Activated CD4-positive, alpha-beta T cell treated with anti-CD3 and anti-CD28 coated beads, Interleukin-10, Interleukin-2, amounts not matched to agents 100 ng/mL and 50 ng/mL, durations not matched to agents 16 hours and 8 hours (primary cell): ENCODE results near the gene KCNN3.
A peak's percentile ranks its signal among the peaks of the same experiment; 100 is the strongest.

Experiments used
- DNase-seq: peaks from one replicate; pipeline ENCODE4 v3.0.0-alpha.2; 2020

Gene KCNN3

DNA sequence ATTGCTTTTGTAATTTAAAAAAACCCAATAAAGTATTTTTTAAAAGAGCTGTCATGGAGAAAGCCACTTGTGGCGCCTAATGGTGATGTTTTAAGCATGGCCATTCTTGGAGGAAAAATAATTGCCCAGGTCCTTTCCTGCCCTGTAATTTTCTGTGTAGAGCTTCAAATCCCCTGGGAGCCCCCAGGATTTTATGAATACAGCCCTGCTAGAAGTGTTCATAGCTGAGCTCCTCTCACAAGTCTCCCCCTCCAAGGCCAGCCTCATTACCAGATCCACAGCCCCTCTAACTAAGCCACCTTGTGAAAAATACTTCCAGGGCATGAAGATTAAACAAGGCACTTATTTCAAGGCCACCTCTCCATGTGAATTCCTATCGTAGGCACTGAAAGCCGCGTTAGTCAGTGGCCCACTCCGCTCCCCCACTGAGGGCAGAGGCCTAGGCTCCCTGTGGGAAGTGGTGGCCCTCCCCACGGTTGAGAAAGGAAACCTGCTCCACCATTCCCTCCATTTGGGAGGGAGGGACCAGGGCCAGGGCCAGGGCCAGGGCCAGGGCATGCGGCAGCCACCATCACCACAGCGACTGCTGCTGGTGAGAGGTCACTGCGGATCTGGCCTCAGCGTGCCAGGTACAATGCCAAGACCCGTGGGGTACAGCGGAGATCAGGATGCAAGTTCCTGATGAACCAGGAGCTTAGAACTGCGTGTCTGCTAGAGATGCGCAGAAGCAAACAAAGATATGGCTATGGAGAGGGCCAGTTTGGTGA lies 83.1 kb downstream of the KCNN3 start:
- DNase-seq: no peak

DNA sequence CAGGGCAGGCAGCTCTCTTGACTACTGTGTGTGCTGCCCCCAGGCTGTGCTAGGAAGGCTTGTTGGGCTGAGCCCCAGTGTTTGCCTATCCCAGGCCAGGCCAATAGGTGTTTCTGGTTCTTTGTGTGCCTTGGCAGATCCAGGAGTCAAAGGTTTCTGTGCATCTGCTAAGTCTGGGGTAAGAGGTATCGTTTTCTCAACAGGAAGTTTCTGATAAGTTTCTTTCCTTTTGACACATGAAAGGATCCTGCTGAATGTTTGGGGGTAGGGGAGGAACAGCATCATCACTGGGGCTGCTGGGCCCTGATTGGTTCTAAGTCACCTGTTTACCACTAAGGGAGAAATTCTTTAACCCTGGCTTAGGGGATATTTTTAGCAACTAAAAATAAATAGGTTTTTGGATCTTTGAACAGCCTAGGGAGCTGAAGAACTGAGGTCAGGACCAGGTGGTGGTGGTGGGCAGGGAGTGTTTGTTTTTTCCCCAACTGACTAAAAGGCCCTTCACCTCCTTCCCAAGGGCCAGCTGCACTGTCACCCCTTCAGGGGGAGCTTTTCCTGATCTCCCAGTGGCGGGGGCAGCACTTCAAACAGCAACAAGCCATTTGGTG lies 85.1 kb downstream of the KCNN3 start:
- peak; percentile 86 for DNase-seq

DNA sequence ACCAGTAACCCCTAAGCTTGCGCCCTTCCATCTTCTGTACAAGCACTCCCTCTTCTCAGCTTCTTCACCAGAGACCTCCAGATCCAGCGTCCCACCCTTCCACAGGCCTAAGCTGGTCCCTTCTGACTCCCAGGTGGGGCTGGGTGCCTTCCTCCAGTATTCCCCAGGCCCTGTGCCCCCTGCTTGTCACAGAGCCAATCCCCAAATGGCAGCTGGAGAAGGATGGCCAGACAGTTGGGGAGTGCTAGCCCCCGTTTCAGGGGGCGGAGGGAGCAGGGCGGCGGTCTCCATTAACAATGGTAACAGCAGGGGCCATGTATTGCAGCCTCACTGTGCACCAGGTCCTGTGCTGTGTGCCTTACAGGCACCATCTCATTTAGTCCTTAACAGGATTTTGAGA lies 85.7 kb downstream of the KCNN3 start:
- no peak for DNase-seq

DNA sequence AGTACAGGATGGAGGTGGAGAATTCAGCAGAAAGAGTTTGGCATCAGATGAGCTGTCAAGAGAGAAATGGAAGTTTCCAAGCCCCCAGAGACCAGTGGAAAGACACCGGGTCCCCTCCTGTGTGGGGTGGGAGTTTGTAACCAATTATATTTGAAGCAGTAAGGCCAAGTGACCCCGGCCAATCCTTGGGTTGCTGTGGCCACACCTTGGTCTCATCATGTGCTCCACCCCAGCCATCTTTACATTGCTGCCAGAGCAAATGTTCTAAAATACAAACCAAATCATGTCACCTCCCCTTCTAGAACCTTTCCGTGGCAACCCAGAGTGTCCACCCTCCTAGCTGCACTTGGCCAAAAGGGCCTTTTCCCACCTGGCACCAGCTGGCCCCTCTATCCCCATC lies 86.1 kb downstream of the KCNN3 start:
- no peak for DNase-seq

DNA sequence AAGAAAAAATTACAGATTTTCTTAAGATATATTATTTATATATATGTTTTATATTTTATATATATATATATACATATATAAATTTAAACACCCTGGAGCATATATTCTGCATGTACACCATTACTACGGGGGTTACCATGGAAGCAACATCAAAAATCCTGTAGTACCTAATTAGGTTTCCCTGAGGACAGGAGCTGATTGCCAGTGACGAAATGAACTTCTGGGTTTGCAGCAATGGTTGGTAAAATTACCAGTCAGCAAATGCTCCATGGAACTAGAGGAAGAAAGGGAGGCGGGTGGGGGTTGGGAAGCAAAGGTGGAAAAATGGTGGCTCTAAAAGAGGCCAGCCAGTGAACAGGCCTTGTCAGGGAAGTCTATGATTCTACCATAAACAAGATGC lies 89.5 kb downstream of the KCNN3 start:
- no peak for DNase-seq

DNA sequence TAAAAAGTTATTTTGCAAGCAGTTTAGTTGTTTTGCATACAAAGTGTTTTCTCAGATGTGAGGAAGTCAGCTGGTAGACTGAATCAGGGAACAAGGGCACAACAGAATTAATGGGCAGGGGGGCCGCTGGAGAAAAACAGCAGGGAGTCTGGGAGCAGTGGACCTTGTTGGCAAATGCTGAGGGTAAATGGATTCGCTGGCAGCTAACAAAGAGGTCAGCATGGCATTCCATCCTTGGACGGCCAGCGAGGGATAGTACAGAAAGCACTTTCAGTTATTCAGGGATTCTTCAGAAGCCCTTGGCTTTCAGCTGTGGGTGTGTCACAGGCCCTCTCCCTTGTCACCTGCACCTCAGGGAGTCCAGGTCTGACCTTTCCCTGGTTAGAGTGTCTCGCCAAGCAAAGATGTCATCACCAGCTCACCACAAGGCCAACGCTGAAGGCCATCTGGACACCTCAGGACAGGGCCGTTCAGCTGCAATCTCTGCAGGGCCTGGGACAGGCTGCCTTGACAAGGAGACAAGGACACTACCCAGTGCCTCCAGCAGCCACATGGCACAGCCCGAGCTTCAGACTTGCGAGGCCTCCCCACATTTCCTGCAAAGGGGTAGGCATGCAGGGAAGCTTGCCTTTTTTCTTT lies 90.4 kb downstream of the KCNN3 start:
- DNase-seq: no peak

DNA sequence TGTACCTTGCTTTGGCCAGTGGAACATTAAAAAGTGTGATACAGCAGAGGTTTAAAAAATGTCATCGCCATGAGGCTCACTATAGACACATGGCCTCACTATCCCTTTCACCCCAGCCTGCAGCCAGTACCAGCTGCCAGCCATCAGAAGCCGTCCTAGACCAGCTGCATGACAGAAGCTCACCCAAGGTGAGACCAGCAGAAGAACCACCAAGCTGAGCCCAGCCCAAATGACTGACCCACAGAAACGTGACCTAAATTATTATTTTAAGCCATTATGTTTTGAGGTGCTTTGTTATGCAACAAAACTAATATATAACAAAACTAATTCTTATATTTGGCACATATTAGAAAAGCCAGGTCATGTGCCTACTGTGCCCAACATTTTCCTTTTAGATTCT lies 91.1 kb downstream of the KCNN3 start:
- DNase-seq: no peak

DNA sequence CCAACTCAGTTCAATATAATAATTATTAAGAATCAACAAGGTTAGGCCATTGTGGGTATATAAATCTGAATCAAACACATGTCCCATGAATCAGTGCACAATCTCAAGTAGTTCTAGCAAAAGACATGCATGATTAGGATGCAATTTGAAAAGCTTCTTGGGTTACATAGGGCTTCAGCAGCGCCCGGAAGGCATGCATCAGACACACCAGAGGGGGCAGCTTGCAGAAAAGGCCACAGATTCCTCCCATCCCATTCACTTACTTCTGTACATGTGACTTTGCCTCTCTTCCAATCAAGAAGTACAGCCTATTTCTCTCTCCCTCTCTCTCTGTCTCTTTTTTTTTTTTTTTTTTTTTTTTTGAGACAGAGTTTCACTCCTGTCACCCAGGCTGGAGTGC lies 91.8 kb downstream of the KCNN3 start:
- DNase-seq: no peak

DNA sequence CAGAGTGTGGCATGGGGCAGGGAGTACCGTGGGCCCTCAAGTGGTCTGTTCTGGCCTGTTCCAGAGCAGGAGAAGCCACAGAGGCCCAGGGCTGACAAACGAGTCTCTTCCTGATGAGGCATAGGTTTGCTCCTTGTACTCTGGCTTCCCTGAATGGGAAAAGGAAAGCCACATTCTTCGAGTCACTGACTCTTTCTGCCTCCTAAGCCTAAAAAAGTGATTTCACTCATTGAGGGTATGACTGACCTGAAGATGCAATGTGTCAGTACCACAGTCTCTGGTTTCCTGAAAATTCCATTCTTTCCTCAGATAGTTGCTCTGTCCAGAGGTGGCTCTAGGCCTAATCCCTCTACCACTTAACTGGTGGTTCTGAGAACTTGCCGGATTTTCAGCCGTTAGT lies 92.3 kb downstream of the KCNN3 start:
- DNase-seq: no peak

DNA sequence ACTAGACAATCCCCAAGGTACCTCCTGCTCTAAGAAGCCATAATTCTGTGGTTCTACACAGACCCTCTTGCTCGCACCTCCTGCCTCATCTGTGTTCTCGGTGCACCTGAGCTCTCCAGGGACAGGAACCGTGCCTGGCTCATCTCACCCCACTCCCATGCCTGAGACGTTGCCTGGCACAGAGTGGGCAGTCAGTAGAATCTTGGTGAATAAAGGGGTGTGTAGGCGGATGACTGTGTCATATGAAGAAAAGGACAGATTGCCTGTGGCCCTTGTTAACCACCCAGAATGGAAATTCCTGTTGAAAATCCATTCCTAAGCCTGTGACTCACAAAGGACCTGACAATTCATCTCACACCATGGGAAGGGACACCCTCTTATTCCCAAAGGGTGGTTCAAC lies 92.9 kb downstream of the KCNN3 start:
- DNase-seq: no peak

DNA sequence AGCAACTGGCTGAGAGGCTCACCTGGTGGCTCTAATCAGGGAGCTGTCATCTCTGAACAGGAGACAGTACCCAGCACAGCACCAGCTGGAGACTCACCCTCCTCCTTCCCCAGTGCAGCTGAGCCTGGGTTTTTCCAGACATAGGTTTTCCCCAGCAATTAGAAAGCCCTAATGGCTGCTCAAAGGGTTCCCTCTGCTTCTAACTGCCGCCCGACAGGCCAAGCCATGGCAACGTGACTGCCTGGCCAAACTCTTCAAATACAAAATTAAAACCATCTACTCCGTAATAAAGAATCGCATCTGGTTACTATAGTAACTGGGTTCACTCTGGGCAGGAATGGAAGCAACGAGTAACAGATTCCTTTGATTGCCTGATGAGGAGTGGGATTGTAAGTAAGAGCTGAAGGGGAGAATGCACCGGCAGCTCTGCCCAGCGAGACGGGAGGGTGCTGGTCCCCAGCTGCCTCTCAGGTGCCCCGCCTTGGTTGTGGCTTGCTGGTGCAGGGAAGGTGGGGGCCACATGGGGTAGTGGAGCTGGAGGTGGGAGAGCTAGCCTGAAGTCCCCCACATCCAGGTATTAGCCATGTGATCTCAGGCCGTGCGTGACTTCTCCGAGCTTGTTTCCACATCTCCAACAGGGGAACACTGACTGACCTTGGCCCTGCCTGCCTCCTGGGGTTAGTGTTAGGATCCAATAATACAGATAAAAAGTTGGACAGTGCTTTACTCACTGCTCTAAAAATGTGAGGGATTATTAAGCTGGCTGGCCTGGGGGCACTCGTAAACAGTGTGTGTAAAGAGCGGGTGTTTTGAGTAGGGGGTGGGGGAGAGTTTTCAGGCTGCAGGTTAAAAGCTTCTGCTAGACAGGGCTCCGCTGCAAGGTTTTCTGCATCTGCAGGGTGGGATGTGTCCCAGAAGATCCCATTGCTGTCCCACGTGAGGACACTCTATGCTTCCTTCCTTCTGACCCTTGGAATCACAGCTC lies 94.2 kb downstream of the KCNN3 start:
- no peak for DNase-seq

DNA sequence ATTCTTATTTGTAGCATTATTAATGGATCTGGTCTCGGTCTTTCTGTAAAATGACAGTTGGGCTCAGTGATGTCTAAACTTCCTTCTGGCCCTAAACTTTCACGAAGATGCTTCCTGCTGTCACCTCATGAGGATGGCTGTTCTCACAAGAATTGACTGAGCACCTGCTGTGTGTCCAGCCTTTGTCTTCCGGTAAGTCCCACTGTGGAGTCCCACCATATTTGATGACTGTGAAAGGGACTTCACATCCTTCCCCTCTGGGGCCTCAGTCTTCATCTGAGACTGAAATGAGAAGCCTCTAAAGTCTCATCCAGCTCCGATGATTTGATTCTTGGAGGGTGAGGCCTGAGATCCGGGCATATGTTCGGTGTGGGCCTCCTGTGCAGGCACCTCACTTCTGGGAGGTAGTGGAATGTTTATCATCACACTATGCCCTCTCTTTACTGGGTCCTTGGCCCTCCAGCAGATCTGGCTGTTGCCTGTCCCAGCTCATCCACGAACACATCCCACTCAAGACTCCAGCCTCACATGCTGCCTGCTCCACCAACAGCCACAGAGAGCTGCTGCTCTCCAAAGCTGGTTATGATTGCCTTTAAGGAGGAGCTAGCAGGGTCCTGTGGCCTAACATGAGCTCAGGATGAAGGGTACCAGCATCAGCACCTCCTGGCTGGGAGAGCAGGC lies 95.8 kb downstream of the KCNN3 start:
- DNase-seq: no peak

DNA sequence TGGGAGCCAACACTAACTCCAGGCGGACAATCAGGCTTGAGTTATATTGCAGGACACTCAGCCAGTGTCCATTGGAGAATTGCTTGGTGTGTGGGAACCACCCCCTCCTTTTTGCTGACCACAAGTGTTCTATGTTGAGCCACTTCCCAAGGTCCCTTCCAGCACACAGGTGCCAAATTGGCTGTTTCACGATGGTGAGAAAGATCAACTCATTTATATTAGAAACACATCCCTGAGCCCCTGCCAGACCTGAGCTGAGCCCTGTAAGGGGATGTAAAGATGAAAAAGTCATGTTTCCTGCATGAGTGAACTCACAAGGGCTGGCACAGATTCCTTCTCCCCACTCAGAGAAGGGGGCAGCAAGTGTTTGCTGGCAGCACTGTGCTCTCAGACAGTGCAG lies 96.5 kb downstream of the KCNN3 start:
- DNase-seq: no peak

DNA sequence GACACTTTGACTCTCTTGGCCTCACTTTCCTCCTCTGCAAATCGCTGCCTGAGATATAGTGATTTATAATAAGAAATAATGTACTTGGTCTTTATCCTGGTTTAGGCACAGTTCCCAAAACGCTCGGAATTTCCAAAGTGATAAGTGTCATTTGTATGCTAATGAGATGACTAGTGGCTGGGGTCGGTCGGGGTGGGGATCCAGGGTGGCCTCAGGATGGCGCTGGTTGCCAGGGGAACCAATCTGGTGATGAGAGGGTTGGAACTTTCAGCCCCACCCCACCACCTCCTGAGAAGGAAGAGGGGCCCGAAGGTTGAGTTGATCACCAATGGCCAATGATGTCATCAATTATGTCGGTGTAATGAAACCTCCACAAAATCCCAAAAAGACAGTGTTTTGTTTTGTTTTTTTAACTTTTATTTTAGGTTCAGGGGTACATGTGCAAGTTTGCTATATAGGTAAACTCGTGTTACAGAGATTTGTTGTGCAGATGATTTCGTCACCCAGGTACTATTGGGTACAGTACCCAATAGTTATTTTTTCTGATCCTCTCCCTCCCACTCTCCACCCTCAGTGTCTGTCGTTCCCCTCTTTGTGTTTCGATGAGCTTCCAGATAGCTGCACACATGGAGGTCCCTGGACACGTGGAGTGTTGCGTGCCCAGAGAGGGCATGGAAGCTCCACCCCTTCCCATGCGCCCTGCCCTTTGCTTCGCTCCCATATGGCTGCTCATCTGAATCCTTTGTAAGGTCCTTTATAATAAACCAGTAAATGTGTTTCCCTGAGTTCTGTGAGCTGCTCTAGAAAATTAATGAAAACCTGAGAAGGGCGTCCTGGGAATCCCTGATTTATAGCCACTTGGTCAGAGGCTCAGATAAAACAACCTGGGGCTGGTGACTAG lies 97.2 kb downstream of the KCNN3 start:
- peak; percentile 13 for DNase-seq

DNA sequence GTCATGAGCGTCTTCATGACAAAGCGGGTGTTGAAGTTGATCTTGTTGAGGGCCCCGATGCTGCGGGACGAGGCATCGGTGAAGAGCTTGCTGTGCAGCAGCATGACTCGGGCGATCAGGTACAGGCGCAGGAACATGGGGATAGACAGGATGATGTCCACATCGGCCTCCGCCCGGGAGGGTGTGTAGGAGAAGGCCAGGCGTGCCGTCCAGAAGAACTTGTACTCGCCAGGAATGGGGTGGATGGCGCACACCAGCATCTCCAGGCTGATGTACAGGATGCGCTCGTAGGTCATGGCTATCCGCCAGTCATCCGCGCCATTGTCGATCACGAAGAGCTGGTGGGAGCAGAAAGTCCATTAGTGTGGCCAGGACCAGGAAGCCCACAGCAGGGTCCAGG lies 98.0 kb downstream of the KCNN3 start:
- DNase-seq: no peak

DNA sequence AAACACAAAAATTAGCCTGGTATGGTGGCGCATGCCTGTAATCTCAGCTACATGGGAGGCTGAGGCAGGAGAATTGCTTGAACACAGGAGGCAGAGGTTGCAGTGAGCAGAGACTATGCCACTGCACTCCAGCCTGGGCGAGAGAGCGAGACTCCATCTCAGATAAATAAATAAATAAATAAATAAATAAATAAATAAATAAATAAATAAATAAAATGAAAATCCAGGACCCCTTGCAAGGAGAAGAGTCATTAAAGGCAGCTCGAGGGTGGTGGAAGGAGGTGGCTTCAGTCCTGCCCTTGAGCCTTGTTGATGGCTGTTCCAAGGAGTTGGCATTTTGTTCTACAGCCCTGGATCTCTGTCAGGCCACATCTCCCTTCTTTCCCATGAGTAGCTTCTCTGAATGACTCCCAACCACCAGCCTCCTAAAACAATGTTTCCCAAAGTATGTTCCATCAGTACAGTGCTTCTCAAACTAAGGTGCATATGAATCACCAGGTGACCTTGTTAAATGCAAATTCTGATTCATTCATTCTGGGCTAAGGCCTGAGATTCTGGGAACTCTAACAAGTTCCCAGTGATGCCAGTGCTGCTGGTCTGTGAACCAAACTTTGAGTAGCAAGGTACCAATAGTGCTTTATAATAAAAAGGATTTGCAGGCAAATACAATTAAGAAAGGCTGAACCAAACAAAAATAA lies 99.0 kb downstream of the KCNN3 start:
- no peak for DNase-seq

DNA sequence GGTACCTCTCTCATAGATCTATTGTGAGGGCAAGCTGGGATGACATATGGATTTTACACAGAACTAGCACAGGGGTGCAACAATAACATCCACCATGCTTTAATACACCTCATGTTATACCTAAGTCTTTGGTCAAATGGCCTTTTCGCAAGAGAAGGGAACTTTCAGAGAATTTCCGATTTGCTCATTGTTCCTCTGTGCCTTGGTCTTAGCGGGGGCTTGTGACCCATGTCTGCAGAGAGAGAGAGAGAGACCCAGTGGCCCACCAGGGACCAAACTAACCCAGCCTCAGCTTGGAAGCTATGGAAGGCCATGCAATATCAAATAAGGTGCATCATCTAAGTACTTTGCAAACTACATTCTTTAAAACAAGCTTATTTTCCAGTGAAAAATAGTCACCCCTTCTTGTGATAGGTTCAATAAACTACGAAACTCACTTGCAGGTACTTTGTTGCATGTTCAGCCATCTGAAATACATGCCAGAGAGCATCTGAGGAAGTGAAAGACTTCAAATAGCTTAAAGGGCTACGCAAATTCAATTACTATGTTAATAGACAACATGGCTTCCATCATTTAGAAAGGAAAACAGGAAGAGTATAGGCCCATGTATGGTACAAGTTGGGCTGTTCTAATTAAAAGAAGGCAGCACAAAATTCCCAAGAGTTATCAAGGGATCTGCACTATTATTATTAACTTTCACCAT lies 100.7 kb downstream of the KCNN3 start:
- no peak for DNase-seq

DNA sequence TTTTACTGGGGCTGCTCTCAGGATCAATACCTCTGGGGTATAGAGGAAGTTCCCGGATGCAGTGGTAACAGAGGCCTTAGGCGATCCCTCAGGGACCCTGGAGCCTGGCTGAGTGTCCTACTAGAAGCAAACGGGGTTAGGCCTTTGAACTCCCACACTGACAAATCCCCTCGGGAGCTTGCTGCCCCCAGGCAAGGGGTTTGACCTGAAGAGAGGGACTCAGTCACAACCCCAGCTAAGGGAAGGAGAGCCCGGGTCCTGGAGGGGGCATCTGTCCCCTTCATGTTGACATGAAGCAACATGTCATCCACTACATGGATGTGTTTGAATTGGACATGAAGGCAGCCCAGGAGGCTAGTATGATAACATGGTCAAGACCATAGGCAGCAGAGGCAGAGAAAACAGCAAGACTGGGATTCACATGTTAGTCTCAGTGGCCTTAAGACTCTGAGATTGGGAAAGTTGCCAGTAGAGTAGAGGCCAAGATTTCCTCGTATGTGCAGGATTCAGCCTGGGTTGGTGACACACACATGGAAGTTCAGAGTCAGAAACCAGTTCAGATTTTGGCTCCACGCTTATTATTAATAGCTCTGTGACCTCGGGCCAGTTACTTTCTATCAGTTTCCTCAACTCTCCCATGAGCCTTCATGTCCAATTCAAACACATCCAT lies 101.5 kb downstream of the KCNN3 start:
- no peak for DNase-seq
